Activated CD8-positive, alpha-beta memory T cell treated with anti-CD3 and anti-CD28 coated beads, Interleukin-2, amount 50 U/mL, for 24 hours (primary cell): ENCODE measurements around the gene PTPRT.
"Not testable (repeated sequence)": the region's sequence is repeated elsewhere in the genome, so short reads cannot be mapped to it uniquely, and the experiment has no call there.

ENCODE experiments used
- DNase-seq: peaks from one replicate; pipeline ENCODE4 v3.0.0-alpha.2; 2020; ENCODE audit errors: extremely low read depth

Gene PTPRT

DNA sequence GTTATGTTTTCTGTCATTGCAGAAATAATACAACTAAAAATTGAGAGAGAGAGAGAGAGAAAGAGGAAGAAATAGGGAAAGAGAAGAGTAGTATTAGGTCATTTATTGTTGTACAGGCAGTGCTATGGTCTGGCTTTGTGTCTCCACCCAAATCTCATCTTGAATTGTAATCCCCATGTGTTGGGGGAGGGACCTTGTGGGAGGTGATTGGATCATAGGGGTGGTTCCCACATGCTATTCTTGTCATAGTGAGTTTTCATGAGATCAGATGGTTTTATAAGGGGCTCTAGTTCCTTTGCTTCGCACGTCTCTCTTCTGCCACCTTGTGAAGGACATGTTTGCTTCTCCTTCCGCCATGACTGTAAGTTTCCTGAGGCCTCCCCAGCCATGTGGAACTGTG lies 894.1 kb downstream of the PTPRT start:
- DNase-seq, result no peak

DNA sequence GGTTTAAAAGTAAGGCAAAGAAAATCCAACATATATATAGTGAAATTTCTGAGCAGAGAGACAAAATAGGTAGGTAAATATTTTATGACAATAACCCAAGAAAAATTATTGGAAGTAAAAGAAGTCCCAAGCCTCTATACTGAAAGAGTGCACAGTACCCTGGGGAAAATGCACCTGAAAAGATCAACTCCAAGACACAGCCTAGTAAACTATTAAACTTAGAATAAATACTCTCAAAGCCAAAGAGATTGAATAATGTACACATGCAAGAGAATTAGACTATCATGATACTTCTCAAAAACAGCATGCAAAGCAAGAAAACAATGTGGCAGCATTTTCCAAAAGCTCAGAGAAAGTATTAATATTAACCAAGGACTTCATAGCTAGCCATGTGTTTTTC lies 894.7 kb downstream of the PTPRT start:
- DNase-seq, result no peak

DNA sequence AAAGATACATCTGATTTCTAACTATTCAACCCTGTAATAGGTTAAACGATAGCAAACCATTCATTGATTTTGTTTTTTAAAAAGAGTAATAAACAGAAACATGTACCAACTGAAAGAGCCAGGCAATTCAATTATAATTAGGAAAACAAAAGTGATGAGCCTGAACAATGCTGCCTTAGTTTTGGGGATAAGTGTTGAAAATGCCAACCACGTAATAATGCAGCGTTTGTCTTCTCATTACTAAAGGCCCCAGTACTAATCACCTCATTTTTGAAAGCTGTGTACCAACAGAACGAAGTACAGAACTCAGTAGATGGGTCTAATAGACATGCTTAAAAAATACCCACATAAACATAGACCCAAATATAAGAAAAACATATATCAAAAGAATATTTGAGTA lies 907.9 kb downstream of the PTPRT start:
- no peak for DNase-seq

DNA sequence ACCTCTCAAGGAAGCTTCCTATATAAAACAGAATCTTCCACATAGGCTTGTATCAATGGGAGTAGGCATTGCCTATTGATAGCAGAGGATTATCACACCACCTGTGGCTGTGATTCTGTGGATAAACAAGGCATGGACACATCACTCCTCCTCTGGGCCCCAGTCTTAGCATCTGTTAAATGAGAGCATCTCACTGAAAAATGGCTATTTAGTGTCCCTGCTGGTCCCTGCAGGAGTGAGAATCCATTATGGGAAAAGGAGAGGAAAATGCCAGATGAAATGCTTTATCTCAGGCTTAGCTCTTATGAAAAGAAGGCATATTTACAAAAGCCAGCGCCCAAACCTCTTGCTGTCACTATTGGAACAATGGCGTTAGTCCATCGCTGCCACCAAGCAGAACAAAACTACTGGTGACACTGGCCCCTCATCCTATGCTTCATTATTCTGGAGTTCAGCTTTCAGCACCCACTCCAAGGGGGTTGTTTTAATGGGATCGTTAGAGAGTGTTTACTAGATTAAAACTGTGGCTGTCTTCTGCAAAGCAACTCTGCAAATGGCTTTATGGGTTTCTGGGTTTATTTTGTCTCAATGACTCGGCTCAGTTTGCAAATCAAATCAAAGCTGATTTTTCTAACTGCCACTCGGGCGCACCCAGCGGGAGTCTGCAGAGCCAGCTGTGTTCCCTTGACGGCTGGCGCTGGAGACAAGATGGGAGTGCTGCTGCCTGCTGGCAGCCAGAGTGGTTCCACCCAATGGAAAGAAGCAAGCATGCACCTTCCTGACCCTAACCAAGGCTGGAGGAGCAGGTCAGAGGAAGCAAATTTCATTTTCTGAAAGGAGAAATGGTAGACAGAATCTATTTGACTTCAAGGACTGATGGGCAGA lies 912.7 kb downstream of the PTPRT start:
- DNase-seq, result no peak

DNA sequence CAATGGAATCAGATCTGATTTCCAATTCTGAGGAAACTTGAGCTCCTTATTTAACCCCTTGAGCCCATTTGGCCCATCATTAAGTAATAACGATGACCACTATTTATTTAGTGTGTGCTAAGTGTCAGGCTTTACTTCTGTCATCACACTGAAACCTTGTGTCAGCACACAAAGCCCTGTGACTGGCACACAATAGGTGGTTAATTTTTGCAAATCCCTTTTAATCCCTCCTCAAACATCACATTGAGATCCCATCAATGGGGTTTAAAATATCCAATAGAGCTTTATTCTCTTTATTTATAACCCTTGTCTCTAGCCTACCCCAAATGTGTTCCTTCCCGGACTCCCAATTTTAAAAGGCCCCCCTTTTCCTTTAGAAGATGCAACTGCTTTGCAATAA lies 914.7 kb downstream of the PTPRT start:
- no peak for DNase-seq

DNA sequence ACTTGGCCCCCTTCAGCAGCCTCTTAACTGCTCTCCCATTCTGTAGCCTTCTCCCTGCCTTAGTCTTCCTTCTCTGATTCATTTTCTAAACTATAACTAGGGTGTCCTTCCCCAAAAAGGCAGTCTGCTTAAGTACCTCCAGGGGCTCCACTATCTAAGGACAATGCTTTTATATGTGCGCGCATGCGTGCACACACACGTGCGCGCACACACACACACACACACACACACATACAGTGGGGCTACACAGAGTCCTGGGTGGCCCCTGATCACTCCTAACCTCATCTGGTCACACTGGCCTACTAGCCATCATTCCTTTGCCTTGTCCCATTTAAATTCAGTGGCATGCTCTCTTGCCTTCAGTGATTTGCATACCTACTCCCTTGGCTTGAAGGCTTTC lies 917.2 kb downstream of the PTPRT start:
- no peak for DNase-seq

DNA sequence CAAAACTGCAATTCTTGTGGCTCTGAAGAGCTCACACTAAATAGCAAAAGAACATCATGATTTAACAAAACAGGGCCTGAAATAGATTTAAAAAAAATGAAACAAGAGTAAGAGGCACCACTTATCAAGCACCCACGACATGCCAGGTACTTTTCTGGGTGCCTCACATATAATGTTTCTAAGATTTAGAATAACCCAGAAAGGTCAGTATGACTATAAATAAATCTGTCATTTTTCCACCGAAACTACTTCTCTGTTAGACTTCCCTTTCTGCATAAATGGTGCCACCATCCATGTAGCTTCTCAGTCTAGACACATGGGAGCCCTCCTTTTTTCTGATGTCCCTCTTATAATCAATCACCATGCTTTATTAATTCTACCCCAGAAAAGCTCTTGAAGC lies 919.2 kb downstream of the PTPRT start:
- DNase-seq, result no peak

DNA sequence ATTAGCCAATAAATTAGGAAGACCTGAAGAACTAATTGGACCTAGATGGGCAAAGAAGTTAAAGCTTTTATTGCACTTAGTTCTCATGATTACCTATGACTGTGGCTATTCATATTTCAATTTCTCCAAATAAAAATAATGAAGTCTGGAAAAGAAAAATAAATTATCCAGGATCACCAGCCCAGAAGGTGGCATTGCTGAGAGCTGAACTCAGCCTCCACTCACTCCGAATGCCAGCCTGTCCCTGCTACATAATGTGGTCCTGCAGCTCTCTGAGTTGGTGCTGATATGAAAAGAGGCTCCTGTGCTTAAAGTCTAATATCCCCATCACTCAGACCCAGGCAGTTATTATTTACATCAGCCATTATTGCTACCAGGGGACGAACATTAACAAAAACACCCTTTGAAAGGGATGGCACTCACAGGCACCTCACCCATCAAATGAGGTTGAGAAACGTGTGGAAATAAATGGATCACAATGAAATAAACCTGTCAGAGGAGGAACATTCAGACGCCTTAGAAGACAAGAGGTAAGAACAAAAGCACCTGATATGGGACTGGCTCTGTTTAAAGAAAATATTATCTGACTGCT lies 921.8 kb downstream of the PTPRT start:
- DNase-seq, result no peak

DNA sequence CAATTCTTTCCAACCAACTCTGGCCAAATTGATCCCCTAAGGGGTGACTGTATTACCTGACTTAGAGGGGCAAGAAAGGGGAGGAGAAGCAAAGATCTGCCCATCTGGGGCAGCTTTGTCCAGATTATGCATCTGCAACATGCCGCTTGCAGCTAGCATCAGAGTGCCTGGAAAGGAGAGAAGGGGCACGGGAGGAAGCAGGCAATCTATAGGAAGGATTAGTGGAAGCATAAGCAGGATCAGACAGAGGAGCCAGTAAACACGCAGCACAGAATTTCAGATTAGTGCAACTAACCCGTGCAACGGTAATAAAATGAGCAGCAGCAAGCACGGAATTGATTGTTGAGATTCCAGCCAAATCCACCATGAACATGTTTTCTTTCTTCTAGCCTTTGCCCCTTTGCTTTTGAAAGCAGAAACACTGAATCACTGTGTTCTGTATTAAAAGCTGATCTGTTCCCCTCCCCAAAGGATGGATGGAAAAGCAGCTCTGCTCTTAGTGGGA lies 927.9 kb downstream of the PTPRT start:
- no peak for DNase-seq

DNA sequence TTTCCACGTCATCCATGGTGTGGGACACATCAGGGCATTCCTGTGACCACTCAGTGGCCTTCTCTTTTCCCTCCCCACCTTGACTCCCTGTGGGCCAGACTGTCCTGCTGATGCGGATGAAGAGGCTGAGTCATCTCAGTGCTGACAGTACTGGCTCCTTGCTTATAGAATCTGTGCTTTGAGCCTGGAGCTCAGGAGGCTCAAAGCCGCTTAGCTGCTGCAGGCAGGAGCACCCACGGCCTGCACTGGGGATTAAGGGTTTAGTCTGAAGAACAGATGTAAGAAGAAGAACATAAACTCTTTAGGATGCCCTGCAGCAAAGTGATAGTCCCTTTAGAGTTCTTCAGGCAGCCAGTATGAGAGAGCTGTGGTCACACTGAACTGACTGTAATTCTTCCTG lies 929.5 kb downstream of the PTPRT start:
- DNase-seq, result no peak

DNA sequence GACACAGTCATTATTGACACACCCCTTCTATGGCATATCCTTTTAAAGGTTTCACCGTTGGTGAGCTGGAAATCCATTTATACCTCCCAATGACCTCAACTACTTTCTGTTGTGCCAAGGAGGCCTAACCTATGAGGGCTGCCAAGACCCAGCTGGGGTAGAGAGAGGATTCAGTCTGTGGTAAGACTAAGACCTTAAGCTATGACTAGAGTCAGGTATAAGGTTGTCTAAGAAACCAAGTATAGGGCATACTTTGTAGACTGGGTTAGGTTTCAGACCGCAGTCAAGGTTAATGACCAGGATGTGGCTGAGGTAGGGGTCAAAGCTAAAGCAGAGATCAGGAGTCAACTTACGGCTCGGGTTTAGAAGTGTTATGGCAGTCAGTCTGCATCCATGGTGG lies 930.3 kb downstream of the PTPRT start:
- DNase-seq, result no peak

DNA sequence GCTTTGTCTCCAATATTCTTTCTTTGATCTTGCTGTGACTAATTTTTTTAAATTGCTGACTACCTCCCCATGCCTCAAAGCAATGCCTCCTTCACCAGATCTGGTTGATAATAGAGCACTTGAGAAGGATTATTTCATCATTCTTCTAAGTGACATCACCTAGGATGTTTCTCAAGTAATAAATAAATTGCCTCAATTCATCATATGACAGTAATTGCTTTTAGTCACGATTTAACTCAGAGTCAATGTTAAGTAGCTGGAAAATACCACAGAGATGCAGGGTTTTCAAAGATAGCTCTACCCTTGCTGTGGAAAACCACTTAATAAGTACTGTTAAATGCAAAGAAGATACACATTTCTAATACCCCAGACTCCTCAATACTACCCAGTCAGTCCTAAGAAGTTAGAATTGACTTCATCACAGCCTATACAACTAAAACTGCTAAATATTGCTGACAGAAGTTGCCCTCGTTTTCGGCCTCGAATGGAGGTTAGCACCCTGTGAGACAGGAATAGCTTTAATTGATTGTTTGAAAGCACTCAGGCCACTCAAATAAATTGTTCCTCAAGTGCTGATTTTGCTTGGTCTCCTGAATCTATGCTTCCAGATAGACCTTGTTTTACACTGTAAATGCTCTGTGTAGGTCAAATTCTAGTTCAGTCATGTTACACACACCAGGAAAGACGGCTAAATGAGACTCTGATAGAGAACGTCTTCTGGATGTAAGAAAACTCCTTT lies 931.0 kb downstream of the PTPRT start:
- DNase-seq, result no peak

DNA sequence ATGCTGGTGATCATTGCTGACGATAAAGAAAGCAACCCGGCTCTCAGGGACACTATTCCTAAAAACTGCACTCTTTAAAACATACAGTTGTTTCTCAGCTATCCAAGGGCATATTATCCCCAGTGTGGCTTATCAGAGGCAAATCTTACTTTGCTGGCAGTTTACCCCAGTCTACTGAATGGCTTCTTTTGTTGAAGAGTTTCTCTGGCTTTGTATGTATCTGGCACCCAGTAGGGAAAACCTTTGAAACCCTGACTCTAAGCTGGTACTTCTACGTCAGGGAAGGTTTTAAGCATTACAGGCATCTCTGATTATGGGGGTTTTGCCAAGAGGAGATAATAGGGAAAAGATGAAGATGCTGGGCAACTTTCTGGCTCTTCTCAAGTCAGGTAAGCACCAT lies 933.9 kb downstream of the PTPRT start:
- no peak for DNase-seq

DNA sequence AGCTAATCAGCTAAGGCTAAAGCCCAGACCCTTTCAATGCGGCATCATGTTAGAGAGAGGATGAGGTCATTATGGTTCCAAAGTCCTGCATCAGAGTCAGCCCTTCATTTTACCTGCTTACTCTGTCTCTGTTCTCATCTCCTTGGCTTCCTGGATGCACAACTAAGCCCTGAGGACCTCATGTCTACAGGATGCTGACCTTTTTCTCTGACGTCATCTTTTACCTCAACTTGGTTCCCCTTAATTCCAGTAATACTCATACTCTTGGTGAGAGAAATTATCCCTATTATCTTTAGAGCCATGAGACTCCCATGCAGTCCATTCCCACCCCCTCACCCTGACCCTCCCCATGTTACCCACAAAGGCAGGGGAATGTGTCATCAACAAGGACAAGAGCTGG lies 935.0 kb downstream of the PTPRT start:
- no peak for DNase-seq

DNA sequence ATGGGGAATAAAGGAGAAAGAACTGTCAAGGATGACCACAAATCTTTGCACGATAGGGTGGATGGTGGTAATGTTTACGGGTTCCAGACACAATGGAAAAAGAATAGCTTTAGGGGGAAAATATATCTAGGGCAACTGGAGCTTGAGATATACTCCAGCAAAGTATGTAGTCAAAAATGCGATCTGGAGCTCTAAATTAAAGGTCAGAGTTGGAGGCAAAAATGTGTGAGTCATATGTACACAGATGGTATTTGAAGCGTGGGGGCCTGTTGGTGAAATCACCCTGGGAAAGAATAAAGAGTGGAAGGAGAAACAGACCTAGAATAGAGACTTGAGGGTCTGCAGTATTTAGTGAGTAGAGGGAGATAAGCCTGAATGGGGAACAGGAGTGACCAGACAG lies 937.6 kb downstream of the PTPRT start:
- no peak for DNase-seq

DNA sequence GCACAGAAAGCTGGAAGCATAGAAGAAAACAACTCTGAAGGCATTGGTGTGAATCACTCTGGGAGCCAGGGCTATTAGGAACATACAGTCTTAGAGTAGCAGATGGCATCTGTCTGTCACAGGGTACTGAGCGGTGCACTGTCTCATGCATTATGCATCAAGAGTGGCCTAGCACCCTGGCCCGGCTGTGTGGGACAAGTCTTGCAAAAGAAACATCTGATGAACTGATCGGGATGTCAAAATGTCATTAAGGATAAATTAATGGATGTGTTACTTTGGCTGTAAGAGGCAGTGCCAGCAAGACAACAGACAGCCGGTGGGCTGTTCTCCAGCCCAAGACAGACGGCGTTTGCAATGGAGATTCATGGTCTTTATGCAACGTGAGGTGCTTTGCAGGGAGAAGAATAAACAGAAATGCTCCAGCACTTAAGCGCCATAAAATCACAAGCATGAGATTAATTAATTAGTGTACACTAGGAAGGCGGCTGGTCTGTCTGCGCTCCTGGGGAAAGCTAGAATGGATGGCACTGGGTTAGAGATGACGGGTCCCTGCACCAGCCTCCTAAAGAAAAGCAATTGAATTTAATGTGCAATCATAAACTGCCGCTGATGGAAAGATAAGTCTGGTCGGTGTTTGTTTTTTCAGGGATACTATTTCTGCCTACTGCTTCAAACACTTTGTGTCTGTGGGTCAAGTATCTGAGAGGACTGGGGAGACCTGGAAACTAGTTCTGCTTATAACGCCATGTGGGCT lies 970.9 kb downstream of the PTPRT start:
- DNase-seq, result no peak

DNA sequence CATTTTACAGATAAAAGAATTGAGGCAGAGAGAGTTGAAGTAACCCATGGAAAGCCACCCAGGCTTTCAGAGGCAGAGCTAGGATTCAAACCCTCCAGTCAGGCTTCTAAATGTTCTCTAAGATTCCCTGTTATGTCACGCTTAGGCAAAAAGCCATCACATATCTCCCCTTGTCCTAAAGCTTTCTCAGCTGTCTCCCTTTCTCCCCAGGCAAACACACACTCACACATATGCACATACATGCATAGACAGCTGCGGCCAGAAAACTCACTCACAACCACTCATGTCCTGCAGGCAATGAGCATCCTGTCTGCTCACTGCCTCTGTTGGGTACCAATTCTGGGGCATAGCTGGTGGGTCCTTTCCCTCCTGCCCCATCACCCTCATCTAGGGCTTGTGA lies 975.6 kb downstream of the PTPRT start:
- no peak for DNase-seq

DNA sequence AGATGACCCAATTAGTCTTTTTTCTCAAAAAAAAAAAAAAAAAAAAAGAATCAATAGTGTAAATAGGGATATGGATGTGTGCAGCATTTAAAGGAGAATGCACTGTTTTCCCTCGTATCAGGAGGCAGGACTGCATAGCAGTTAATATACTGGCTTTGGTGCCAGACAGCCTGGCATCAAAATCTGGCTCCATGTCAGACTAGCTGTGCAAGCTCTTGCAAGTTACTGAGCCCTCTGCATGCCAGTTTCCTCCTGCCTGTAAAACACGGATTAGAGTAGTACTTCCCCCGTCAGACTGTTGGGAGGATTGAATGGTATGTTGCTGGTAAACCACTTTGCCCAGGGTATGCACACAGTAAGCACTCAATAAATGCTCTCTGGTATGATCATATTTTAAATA lies 977.3 kb downstream of the PTPRT start:
- no peak for DNase-seq

DNA sequence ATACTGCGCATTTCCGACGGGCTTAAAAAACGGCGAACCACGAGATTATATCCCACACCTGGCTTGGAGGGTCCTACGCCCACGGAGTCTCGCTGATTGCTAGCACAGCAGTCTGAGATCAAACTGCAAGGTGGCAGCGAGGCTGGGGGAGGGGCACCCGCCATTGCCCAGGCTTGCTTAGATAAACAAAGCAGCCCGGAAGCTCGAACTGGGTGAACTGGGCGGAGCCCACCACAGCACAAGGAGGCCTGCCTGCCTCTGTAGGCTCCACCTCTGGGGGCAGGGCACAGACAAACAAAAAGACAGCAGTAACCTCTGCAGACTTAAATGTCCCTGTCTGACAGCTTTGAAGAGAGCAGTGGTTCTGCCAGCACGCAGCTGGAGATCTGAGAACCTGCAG lies 983.1 kb downstream of the PTPRT start:
- not testable (repeated sequence) for DNase-seq

DNA sequence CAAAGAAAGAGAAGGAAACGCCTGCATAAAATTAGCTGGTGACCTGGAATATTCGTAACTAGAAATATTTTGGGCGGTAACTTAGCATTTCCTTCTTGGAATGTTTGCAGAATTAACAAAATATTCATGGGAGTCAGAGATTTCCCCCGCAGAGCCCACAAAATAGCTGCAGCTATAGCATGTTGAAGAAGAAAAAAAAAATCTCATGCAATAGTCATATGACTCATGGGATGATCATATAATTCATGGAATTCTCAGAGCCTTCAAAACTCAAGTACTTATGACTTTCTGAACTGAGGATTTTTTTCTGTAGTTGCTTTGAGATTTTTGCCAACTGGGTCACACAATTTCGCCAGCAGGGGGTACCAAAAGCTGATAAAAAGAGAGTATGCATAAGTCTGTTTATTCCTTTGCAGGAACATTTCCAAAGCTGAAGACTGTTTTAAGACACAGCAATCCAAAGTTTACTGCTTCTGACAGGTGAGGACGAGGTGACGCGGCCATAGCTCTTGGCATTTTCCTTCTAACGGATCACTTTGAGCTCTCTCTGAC lies 985.5 kb downstream of the PTPRT start:
- no peak for DNase-seq

DNA sequence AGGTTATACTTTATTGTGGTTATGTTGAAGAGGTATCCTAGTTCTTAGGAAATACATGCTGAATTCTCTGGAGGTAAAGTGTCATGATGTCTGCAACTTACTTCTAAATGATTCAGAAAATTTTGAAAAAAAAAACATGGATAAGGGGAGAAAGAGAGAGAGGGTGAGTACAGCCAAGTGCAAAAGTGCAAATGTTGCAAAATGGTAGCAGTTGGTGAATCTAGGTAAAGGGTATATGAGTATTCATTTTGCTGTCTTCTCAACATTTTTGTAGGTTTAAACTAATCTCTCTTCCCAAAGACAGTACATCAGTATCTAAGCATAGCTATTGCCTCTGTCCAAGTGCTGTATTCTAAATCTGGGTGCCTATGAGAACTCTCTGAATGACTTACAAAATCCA lies 992.1 kb downstream of the PTPRT start:
- no peak for DNase-seq

DNA sequence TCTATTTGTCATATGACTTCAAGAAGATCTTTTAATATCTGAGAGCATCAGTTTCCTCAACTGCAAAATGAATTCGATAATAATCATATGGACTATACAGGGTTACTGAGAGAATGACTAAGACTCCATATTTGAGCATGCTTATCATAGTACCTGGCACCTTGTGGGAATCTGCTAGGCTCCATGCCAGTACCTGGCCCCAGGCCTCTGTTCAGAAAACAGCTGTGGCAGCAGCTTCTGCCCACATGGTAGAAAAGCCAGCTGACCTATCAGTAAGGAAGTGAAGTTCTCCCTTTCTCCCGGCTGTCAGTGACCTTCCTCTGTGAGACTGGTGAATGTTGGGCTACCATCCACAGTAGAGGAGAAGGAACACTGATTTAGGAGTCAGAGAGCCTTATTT lies 996.6 kb downstream of the PTPRT start:
- DNase-seq, result no peak
